HepG2 (cell line): ENCODE data around the gene MEF2A. TPM values are rescaled to one million over a fixed set of nuclear protein-coding genes. Genes with fewer than 3 reads are reported as not detected.

Experiments
- HHEX ChIP-seq: IDR thresholded peaks from 2 replicates; pipeline ENCODE4 v1.6.1; 2016; ENCODE audit warnings: control low read depth
- HMG20A ChIP-seq: IDR thresholded peaks from 2 replicates; pipeline ENCODE4 v1.6.1; 2016; ENCODE audit warnings: borderline replicate concordance
- HNRNPH1 ChIP-seq: fragments of 200-400 bp; formaldehyde crosslinking; optimal IDR thresholded peaks from 2 replicates; pipeline ENCODE3; 2017; ENCODE audit warnings: mild to moderate bottlenecking, low read depth, low read length
- HNRNPK ChIP-seq: fragments of 200-400 bp; formaldehyde crosslinking; IDR thresholded peaks from 2 replicates; pipeline ENCODE4 v1.6.1; 2018; ENCODE audit warnings: low read length, low read depth, moderate library complexity, mild to moderate bottlenecking; ENCODE audit not compliant: poor library complexity, severe bottlenecking
- KLF16 ChIP-seq, 2 experiments: sonication (generic) in 1 of 2; formaldehyde crosslinking in 1 of 2; IDR thresholded peaks; 2 replicates each; pipeline versions ENCODE4 v1.6.1 to v1.8.0; 2016 to 2023; ENCODE audit warnings: missing genetic modification reagents in 2 of 2, missing compliant biosample characterization in 1 of 2
- MAFK ChIP-seq, 2 experiments: IDR thresholded peaks in 1 of 2; conservative IDR thresholded peaks in 1 of 2; 2 replicates each; pipeline ENCODE4 v1.6.1; 2011; ENCODE audit warnings: improper control_type of control experiment in 2 of 2, low read length in 2 of 2
- PAWR ChIP-seq: sonication (generic); formaldehyde crosslinking; IDR thresholded peaks from 2 replicates; pipeline ENCODE4 v1.4.0; 2020; ENCODE audit warnings: missing genetic modification reagents, mild to moderate bottlenecking, borderline replicate concordance
- PCBP1 ChIP-seq: fragments of 200-400 bp; formaldehyde crosslinking; IDR thresholded peaks from 2 replicates; pipeline ENCODE4 v1.6.1; 2017; ENCODE audit warnings: mild to moderate bottlenecking, low read depth, low read length, borderline replicate concordance
- RAD21 ChIP-seq: fragments of 450-650 bp; formaldehyde crosslinking; IDR thresholded peaks from 2 replicates; pipeline ENCODE4 v1.5.0; 2020; ENCODE audit warnings: mild to moderate bottlenecking
- SP140L ChIP-seq: sonication (generic); formaldehyde crosslinking; IDR thresholded peaks from 2 replicates; pipeline ENCODE4 v1.4.0; 2020; ENCODE audit warnings: missing genetic modification reagents, borderline replicate concordance
- U2AF2 ChIP-seq: fragments of 200-400 bp; formaldehyde crosslinking; IDR thresholded peaks from 2 replicates; pipeline ENCODE4 v1.6.1; 2017; ENCODE audit warnings: low read depth, mild to moderate bottlenecking, low read length
- ZMYM4 ChIP-seq: sonication (generic); formaldehyde crosslinking; IDR thresholded peaks from 2 replicates; pipeline ENCODE4 v1.8.1; 2023; ENCODE audit warnings: mild to moderate bottlenecking, missing genetic modification reagents
- ZNF274 ChIP-seq: sonication (generic); formaldehyde crosslinking; IDR thresholded peaks from 2 replicates; pipeline ENCODE4 v1.5.1; 2020; ENCODE audit warnings: mild to moderate bottlenecking, missing genetic modification reagents
- ZNF577 ChIP-seq: sonication (generic); formaldehyde crosslinking; IDR thresholded peaks from 2 replicates; pipeline ENCODE4 v1.4.0; 2020; ENCODE audit warnings: mild to moderate bottlenecking, low read depth, missing genetic modification reagents, borderline replicate concordance
- ZNF598 ChIP-seq: sonication (generic); formaldehyde crosslinking; IDR thresholded peaks from 2 replicates; pipeline ENCODE4 v1.5.1; 2020; ENCODE audit warnings: mild to moderate bottlenecking, missing genetic modification reagents, borderline replicate concordance
- ZNF674 ChIP-seq: sonication (generic); formaldehyde crosslinking; IDR thresholded peaks from 2 replicates; pipeline ENCODE4 v1.5.0; 2020; ENCODE audit warnings: low read depth, mild to moderate bottlenecking, missing genetic modification reagents
- ZSCAN21 ChIP-seq: sonication (generic); formaldehyde crosslinking; IDR thresholded peaks from 2 replicates; pipeline ENCODE4 v1.8.0; 2022; ENCODE audit warnings: mild to moderate bottlenecking, missing genetic modification reagents, moderate library complexity, borderline replicate concordance
- polyA plus RNA-seq, 8 experiments: library from polyadenylated mRNA; depleted of rRNA in 3 of 8; stranded (reverse) in 7 of 8; unstranded in 1 of 8; fragments of >200 nt; fragmentation: Illumina TruSeq in 4 of 8; extraction: Trizol in 4 of 8; gene quantifications; 2 replicates each; pipeline versions ENCODE4 v1.2.1 to v1.2.3, GENCODE V29; 2011 to 2016; ENCODE audit warnings: low read depth in 4 of 8, missing spikeins in 1 of 8, mixed read lengths in 1 of 8; ENCODE audit not compliant: insufficient read depth in 1 of 8
- total RNA-seq, 5 experiments: library from RNA; depleted of rRNA; stranded (reverse); fragments of >200 nt; fragmentation: Illumina TruSeq; extraction: Trizol; gene quantifications; 2 replicates each; pipeline ENCODE4 v1.2.3, GENCODE V29; 2016; ENCODE audit warnings: low read depth in 1 of 5
- TF ChIP-seq, protein P1 (sequence below): sonication (generic); formaldehyde crosslinking; IDR thresholded peaks from 2 replicates; pipeline ENCODE4 v1.8.1; 2023; ENCODE audit warnings: mild to moderate bottlenecking, inconsistent platforms, moderate library complexity, missing genetic modification reagents, borderline replicate concordance
- TF ChIP-seq, protein P2 (sequence below): sonication (generic); IDR thresholded peaks from 2 replicates; pipeline ENCODE4 v1.6.1; 2016; ENCODE audit warnings: low read depth, borderline replicate concordance
- TF ChIP-seq, protein P3 (sequence below): fragments of 450-650 bp; IDR thresholded peaks from 2 replicates; pipeline ENCODE4 v1.6.1; 2016
- TF ChIP-seq, protein P4 (sequence below): fragments of 450-650 bp; IDR thresholded peaks from 2 replicates; pipeline ENCODE4 v1.6.1; 2017; ENCODE audit warnings: mild to moderate bottlenecking
- TF ChIP-seq, protein P5 (sequence below): sonication (generic); formaldehyde crosslinking; IDR thresholded peaks from 2 replicates; pipeline ENCODE4 v1.5.0; 2020; ENCODE audit warnings: missing genetic modification reagents

MEF2A gene
- total and polyA plus RNA-seq, 2 of the 13 experiments (the other 11 are each of a cell fraction or from before 2014, with no cell fraction given): 15.2 to 24.4 TPM

DNA sequence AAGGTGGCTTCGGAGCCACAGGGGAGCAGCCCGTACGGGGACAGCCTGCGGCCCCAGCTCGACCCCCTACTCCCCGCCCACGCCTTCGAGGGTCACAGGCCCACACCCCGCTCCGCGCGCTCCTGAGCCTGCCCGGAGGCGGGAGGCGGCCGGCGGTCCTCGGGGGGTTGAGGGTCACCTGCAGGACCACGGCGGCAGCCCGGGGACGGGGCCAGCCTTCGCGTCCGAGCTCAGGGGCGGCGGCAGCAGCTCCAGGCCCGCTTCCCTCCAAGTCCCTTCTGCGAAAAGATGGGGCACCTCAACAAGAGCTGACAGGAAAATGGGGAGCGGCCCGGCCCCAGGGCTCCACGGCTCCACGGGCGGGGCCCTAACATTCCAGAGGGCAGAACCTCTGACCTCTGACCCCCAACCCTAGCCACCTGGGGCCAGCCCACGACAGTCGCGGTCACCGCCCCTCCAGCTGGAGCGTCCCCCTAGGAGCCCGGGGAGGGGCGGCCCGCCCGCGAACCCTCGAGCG is 167.0 kb downstream of the MEF2A start (continued):
- TF ChIP-seq, protein P1, sequence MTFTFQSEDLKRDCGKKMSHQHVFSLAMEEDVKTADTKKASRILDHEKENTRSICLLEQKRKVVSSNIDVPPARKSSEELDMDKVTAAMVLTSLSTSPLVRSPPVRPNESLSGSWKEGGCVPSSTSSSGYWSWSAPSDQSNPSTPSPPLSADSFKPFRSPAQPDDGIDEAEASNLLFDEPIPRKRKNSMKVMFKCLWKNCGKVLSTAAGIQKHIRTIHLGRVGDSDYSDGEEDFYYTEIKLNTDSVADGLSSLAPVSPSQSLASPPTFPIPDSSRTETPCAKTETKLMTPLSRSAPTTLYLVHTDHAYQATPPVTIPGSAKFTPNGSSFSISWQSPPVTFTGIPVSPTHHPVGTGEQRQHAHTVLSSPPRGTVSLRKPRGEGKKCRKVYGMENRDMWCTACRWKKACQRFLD (CRISPR knock-in tag): 0 out of 2 replicates have a peak, but pooled peaks have one; percentile 43
- TF ChIP-seq RAD21 (CRISPR knock-in tag): peak; percentile 17; the same call in 1 of the 2 replicates
- TF ChIP-seq, protein P2, sequence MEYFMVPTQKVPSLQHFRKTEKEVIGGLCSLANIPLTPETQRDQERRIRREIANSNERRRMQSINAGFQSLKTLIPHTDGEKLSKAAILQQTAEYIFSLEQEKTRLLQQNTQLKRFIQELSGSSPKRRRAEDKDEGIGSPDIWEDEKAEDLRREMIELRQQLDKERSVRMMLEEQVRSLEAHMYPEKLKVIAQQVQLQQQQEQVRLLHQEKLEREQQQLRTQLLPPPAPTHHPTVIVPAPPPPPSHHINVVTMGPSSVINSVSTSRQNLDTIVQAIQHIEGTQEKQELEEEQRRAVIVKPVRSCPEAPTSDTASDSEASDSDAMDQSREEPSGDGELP: peak; percentile 70; the same call in 1 of the 2 replicates
- TF ChIP-seq HMG20A (CRISPR knock-in tag): no peak
- TF ChIP-seq MAFK (conservative IDR thresholded peaks at IDR 0.05 in 1 of 2, IDR thresholded peaks at IDR 0.05 in 1 of 2; ENCODE audit: low read length in 2 of 2): no peak
- TF ChIP-seq, protein P3, sequence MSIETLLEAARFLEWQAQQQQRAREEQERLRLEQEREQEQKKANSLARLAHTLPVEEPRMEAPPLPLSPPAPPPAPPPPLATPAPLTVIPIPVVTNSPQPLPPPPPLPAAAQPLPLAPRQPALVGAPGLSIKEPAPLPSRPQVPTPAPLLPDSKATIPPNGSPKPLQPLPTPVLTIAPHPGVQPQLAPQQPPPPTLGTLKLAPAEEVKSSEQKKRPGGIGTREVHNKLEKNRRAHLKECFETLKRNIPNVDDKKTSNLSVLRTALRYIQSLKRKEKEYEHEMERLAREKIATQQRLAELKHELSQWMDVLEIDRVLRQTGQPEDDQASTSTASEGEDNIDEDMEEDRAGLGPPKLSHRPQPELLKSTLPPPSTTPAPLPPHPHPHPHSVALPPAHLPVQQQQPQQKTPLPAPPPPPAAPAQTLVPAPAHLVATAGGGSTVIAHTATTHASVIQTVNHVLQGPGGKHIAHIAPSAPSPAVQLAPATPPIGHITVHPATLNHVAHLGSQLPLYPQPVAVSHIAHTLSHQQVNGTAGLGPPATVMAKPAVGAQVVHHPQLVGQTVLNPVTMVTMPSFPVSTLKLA: no peak
- no peak for TF ChIP-seq PAWR (CRISPR knock-in tag)
- peak; percentile 86; the same call in 1 of the 2 replicates for TF ChIP-seq ZNF598
- TF ChIP-seq, protein P4, sequence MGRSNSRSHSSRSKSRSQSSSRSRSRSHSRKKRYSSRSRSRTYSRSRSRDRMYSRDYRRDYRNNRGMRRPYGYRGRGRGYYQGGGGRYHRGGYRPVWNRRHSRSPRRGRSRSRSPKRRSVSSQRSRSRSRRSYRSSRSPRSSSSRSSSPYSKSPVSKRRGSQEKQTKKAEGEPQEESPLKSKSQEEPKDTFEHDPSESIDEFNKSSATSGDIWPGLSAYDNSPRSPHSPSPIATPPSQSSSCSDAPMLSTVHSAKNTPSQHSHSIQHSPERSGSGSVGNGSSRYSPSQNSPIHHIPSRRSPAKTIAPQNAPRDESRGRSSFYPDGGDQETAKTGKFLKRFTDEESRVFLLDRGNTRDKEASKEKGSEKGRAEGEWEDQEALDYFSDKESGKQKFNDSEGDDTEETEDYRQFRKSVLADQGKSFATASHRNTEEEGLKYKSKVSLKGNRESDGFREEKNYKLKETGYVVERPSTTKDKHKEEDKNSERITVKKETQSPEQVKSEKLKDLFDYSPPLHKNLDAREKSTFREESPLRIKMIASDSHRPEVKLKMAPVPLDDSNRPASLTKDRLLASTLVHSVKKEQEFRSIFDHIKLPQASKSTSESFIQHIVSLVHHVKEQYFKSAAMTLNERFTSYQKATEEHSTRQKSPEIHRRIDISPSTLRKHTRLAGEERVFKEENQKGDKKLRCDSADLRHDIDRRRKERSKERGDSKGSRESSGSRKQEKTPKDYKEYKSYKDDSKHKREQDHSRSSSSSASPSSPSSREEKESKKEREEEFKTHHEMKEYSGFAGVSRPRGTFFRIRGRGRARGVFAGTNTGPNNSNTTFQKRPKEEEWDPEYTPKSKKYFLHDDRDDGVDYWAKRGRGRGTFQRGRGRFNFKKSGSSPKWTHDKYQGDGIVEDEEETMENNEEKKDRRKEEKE: no peak
- TF ChIP-seq HNRNPK: peak; percentile 26
- TF ChIP-seq, protein P5, sequence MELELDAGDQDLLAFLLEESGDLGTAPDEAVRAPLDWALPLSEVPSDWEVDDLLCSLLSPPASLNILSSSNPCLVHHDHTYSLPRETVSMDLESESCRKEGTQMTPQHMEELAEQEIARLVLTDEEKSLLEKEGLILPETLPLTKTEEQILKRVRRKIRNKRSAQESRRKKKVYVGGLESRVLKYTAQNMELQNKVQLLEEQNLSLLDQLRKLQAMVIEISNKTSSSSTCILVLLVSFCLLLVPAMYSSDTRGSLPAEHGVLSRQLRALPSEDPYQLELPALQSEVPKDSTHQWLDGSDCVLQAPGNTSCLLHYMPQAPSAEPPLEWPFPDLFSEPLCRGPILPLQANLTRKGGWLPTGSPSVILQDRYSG: 0 out of 2 replicates have a peak, but pooled peaks have one; percentile 39
- peak; percentile 79 for TF ChIP-seq ZNF274 (CRISPR knock-in tag)
- no peak for TF ChIP-seq HHEX (CRISPR knock-in tag)
- no peak for TF ChIP-seq ZSCAN21 (CRISPR knock-in tag)
- TF ChIP-seq ZMYM4 (CRISPR knock-in tag): no peak
- no peak for TF ChIP-seq U2AF2
- 0 out of 2 replicates have a peak, but pooled peaks have one; percentile 14 for TF ChIP-seq SP140L
- no peak for TF ChIP-seq PCBP1
- TF ChIP-seq ZNF674: no peak
- TF ChIP-seq HNRNPH1: no peak
- no peak for TF ChIP-seq KLF16 (CRISPR knock-in tag; IDR thresholded peaks at IDR 0.05)
- no peak for TF ChIP-seq ZNF577
